HG03103 (cell line): Measurements from ENCODE around the gene SBDS.
"Not testable (repeated sequence)": the region's sequence is repeated elsewhere in the genome, so short reads cannot be mapped to it uniquely, and the experiment has no call there.

Source experiments
- ATAC-seq: cut with Tn5 transposase; IDR thresholded peaks from one replicate; pipeline ENCODE4 v1.9.1; 2021; ENCODE audit warnings: low read depth; ENCODE audit not compliant: unreplicated experiment

Gene SBDS

DNA sequence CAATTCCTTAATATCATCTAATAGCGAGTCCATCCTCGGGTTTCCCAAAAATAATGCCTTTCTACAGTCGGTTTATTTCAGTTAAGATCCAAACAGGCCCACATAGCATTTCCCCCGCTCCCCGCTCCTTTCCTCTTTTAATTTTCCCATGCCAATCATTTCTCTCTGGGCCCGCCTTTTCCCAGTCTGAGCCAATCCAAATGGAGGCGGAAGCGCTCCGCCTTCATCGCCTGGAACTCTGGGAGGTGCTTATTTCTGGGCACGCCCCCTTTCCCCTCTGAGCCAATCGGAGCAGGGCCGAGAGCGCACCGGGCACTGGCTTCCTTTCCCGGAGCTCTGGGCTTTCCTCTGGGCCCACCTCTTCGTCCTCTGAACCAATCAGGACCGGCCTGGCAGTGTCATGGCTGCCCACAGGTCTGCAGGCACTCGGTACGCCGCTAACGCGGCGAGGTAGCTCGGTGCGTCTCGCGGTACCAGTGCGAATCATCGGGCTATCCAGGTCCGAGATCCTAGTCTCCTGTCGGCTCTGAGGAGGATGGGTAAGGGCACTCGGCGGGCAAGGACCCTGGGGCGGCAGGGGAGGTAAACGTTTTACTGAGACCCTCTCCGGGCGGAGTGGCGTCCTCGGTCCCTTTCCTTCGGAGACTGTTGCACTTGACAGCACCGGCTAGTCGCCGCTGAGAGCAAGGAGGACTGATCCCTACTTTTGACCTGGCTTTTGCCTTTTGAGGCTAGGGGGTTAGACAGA is 1.2 kb upstream of the SBDS start, which contains the start of gene TYW1:
TSS of gene TYW1 (plus strand) at position 390 of the 748 bp plus-strand sequence. CDS start at position 536, 146 bp downstream.
- ATAC-seq, result peak; percentile 89

DNA sequence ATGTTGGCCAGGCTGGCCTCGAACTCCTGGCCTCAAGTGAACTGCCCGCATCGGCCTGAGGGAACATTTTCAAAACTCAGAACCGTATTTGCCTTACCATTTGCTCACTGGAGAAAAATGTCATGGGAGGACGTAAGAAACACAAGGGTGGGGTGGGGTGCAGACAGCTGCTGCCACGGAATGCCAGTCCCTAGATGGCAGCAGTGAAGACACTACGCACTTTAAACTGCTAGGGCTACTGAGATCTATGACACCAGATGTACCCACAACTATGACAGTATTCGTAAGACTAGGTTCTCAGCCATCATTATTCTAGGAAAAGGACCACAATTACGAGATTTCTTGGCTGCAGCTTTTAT is 716 bp downstream of the SBDS start:
- ATAC-seq, result not testable (repeated sequence)

DNA sequence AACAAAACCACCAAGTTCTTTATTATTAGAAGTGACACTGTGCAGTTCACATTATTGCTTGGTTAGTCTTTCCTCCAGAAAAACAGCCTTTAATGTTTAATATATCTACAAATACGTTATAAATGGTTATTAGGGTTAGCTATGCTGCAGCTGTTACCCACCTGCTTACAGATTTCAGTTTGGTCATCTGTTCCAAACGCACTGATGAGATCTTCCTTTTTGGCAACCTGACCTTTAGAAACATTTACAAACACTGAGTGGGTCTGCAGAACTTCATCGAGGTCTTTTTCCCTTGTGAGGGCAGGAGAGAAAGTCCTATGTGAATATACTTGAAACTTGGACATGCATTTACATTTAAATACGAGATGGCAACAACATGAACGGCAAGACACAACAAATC is 1.3 kb downstream of the SBDS start:
- not testable (repeated sequence) for ATAC-seq

DNA sequence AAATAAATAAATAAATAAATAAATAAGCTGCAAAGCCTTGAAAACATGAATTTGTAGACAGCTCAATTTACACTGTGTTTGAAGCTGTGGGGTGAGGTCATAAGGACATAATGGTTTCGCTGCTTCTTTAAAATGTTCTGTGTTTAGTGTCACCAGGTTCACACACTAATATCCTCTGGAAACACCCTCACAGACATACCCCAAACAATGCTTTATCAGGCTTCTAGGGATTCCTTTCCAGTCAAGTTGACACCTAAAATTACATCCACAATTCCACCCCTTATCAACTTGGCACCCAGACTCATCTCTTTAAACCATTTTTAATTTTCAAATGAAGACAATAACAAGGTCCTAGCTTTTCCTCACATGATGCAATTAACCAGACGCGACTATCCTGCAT is 5.8 kb downstream of the SBDS start:
- not testable (repeated sequence) for ATAC-seq

DNA sequence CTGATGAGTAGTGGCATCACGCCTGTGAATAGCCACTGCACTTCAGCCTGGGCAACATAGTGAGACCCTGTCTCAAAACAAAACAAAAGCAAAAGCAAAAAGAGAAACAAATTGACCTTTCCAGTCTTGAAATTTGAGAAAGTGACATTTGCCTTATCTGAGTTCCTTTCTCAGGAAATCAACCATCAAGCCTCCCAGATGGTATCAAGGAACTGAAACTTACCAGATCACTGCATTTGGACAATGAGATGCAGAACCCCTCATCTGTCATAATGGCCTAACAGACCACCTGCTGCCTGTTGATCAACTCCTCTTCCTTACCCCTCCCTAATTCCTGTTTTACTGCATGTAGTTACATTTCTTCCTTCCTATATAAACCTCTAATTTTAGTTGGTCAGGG is 15.1 kb downstream of the SBDS start:
- not testable (repeated sequence) for ATAC-seq

DNA sequence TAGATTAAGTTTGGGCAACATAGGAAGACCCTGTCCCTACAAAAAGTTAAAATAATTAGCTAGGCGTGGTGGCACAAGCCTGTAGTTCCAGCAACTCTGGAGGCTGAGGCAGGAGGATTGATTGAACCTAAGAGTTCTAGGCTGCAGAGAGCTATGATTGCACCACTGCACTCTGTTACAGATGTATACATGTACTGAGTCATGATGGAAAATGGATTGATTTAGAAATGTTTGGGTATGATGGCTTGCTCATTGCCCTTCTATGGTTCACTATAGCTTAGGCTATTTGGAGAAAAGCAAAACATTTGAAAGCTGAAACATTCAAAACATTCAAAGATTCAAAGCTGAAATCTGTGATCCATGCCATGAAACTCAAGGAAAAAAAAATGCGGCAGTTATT is 16.4 kb downstream of the SBDS start:
- not testable (repeated sequence) for ATAC-seq

DNA sequence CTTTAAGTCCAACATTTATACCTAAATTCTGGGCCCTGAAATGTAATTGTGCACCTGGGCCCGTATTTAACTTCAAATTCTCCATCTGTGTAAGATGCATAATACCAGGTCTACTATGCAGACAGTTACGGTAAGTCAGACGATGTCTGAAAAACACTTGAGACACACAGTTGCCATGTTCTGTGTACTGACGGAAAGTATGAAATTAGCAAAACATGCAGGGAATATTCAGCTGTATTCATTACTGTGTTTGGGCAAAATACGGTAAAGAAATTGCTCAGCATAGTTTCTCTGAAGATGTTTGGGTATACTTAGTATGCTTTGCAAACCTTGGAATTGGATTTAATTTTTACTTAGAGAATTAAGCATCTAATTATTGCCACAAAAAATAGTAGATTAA is 17.1 kb downstream of the SBDS start:
- ATAC-seq, result not testable (repeated sequence)

DNA sequence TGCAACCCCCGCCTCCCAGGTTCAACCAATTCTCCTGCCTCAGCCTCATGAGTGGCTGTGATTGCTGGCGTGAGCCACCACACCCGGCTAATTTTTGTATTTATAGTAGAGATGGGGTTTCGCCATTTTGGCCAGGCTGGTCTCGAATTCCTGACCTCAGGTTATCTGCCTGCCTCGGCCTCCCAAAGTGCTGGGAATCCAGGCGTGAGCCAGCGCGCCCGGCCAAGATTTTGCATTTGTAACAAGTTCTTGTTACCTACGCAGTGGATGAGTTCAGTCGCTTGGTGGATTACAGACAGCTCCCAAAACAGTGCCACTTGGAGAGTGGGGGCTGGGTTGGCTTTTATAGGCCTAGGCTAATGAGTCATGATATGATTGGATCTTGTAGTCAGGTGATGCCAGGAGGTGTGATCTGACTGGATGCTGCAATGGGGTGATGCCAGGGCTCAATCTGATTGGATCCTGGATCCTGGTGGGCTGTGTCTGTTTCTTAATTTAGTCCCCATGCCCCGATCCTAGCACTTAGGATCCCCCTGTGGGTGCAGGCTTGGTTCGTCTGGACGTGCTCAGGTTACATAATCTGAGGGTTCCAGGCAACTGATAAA is 20.3 kb downstream of the SBDS start:
- no peak for ATAC-seq

DNA sequence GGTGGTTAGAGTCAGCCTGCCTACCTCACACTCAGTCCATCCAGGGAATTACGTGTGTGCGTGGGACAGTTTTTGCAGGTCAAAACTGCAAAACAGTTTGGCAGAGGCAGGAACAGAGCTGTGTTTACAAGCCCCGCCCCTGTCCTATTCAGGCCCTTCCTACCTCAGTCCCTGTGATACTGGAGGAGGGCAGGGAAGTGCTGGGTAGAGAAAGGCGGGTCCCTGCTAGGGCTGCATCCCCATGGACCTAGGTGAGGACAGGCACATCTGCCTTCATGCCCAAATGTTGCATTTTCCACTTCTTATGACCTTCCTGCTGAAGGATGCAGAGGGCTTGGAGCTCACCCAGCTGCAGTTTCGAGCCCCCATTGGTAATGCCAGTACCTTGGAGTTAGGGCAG is 25.1 kb downstream of the SBDS start:
- ATAC-seq, result no peak

DNA sequence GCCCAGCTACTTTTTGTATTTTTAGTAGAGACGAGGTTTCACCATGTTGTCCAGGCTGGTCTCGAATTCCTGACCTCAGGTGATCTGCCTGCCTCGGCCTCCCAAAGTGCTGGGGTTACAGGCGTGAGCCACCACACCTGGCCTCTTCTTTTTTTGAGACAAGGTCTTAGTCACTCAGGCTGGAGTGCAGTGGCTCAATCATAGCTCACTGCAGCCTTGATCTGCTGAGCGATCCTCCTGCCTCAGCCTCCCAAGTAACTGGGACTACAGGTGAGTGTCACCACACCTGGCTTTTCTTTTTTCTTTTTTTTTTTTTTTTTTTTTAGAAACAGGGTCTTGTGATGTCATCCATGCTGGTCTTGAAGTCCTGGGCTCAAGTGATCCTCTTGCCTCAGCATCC is 26.4 kb downstream of the SBDS start:
- ATAC-seq, result not testable (repeated sequence)

DNA sequence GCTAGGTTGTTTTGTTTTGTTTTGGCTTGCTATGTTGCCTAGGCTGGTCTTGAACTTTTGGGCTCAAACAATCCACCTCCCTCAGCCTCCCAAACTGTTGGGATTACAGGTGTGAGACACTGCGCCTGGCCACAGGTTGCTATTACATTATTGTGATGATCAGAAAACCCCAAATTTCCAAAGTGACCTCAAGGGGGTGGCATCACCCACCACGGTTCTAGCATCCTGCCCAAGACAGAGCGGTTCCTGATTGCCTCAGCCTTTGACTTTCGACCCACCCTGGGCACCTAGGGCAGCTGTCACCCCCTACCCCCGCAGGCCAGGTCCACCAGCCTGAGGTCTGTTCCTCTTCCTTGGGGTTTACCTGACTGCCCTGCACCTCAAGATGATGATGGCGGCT is 28.4 kb downstream of the SBDS start:
- ATAC-seq, result no peak

DNA sequence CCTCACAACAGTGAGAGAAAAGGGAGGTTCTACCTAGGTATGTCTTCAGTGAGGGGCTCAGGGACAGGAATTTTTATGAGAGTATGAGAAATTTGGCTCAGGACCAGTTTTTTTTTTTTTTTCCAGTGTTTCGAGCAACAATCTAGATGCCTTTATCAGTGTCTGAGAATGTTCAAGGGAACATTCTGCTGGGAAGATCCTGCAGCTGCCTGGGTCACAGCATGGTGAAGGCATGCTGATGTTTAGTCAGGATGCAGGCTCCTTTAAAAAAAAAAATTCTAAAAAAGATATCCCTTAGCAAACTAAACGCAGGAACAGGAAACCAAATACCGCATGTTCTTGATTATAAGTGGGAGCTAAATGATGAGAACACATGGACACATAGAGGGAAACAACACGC is 31.0 kb downstream of the SBDS start:
- no peak for ATAC-seq

DNA sequence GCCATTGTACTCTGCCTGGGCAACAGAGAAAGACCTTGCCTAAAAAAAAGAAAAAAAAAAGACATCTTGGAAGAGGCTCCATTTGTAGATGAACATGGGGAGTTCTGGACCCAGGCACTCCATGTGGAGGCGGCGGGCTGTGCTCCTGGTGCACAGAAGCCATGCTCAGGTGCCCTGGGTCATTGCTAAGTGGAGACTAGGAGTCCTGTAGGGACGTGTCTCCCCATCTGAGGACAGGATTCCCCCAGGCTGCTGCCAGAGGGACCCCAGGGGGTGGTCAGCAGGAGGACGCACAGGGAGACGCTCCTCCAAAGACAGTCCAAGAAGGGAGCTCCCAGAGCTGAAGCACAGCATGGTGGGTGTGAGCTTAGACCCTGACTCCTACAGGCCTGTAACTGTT is 34.3 kb downstream of the SBDS start:
- ATAC-seq, result no peak

DNA sequence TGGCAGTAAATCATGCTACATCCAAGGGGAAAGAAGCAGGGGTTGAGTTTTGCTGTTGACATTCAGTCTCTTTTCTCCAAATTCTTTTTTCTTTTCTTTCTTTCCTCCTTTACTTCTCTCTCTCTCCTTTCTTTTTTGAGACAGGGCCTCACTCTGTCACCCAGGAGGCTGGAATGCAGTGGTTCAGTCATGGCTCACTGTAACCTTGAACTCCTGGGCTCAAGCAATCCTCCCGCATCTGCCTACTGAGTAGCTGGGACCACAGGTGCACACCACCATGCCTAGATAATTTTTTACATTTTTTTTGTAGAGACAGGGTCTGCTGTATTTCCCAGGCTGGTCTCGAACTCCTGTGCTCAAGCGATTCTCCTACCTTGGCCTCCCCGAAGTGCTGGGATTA is 35.2 kb downstream of the SBDS start:
- ATAC-seq, result no peak

DNA sequence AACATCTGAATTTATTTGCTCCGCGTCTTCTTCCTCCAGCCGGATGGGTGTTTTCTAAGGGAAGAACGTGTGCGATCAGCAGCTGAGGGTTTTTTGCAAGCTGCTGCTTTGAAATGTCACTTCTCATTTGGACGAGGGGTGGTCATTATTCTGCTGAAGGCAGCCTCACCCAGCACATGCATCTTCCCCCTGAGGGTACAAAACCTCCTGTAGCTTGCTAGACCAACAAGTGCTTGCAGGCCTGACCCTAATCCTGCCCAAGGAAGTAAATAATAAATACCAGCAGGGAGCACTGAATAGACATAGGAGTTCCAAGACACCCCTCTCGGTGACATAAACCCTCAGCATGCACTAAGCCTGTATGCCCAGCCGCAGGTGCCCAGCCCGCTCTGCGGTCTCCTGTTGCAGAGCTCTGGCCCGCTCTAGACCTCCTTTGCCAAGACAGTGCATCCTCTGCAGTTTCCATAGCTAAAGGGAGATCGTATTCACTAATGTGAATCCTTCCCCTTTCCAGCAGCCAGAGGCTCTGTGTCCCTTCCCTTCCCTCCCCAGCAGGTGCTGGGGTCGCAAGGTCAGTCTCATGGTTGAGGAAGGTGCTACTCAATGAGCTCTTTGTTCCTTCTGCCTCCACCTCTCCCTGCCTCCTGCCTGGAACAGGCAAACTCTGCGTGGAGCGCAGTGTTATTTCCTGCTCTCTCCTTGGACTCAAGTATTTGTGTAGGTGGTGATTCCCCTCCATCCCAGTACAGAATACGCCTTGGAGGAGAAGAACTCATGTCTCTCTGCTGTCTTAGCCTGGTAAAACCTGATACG is 36.6 kb downstream of the SBDS start:
- ATAC-seq, result no peak

DNA sequence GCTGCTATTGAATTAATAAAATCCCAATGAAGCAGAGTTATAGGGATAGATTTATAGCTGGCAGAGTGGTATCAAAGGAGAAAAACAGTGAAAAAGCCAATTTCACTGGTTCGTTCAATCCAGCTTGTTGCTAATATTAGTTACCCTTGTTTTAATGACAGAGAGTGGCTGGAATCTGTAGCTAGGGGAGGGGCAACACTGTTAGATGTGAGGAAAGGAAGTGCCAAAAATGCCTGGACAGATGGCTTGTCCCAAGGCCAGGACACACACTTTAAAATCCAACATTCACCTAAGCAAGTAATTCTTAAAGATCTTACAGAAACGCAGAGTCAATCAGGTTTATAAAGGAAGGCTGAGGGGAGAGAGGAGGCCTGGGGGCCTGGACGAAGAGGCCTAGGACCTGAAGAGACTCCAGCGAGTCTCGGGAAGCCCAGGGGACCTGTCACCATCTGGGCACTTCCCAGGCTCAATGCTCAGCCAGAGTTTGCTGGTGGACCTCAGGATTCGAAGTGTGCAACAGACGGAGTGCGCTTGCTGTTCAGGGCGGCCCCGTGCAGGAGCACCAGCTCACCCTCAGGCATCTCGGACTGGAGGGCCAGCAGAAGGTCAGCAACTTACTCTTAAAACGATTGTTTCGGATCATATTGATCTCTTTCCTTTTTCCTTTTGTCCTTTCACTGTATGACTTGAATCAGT is 37.6 kb downstream of the SBDS start:
- no peak for ATAC-seq

DNA sequence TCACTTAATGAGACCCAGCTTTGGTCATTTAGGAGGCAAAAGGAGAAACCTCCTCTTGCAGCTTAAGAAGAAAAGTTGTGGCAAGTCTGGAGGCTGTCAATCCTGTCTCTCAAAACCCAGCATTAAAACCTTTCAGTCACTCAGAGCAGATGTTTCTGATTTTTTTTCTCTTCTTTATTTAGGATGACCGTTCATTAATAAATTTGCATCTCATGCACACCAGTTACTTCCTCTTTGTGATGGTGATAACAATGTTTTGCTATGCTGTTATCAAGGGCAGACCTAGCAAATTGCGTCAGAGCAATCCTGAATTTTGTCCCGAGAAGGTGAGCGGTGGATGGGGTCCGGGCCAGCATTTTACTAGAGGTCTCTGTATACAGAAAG is 42.4 kb downstream of the SBDS start:
- no peak for ATAC-seq

DNA sequence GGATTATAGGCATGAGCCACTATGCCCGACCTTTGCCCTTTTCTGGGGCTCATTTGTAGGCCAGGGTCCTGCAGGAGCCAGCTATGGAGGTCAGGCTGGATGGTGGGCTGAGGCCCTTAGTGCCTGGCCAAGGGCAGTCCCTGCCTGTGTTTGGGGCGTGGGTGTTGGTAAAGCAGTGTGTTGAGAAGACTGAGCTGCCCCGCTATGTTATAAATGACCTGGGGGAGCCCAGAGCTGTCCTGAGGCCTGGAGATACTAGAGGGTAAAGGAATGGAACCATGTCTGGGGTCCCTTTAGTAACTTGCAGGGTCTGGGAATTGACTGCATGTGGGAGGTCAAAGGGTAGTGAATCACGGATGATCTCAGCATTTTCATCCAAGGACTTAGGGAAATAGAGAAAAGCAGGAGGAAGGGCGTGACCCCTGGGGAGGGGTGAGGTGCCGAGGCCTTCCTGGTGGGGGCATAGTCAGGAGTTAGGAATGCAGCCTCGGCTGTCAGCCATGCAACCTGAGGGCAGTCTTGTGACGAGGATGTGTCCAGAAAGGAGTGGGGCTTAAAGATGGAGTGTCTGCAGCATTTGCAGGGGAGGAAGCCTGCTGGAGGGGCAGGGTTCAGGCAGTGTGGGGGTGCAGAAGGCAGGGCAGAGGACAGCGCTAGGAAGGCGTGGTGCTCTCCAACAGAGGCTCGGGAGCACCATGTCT is 42.9 kb downstream of the SBDS start:
- no peak for ATAC-seq

DNA sequence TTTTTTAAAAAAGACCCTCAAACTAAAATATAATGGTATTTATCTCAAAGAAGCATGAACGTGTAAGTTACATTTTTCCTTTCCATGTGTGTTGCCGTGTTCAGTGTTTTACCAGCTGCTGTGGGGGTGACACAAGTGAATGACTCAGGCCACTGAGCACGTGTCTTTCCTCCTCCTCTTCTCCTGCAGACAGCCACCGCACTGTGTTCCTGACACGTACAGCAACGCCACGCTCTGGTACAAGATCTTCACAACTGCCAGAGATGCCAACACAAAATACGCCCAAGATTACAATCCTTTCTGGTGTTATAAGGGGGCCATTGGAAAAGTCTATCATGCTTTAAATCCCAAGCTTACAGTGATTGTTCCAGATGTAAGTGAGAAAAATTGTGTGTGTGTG is 44.6 kb downstream of the SBDS start:
- ATAC-seq, result no peak

DNA sequence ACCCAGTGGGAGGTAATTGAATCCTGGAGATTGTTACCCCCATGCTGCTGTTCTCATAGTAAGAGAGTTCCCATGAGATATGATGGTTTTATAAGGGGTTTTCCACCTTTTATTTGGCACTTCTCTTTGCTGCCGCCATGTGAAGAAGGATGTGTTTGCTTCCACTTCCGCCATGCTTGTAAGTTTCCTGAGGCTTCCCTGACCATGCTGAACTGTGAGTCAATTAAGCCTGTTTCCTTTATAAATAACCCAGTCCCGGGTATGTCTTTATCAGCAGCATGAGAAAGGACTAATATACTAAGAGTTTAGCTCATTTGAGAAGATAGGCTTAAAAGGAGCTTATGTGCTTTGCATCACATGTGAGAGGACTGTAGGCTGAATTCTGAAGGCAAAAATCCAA is 45.1 kb downstream of the SBDS start:
- ATAC-seq, result no peak
